Endothelial cell of umbilical vein (primary cell): ENCODE measurements around the gene FAM149B1. TPM values are rescaled to one million over a fixed set of nuclear protein-coding genes. Genes with fewer than 3 reads are reported as not detected.
A peak's percentile ranks its signal among the peaks of the same experiment; 100 is the strongest.

ENCODE experiments used
- BruUV-seq: library from RNA; stranded (reverse); fragments of 400-500 nt; replicated peaks from 2 replicates; lab custom pipeline; 2021; lab: Mats Ljungman, UMichigan
- CTCF ChIA-PET: fragments of 300-600, 350-600 bp; sonication (Branson Sonifier 250); formaldehyde crosslinking; loops from one replicate; lab custom pipeline; 2021; ENCODE audit warnings: antibody characterized with exemption, inconsistent platforms; lab: Charles Lee
- POLR2A ChIA-PET: fragments of 300-600, 350-600 bp; sonication (Branson Sonifier 250); formaldehyde crosslinking; loops from one replicate; lab custom pipeline; 2021; ENCODE audit warnings: antibody characterized with exemption, inconsistent platforms; lab: Charles Lee
- DNase-seq: peaks from one replicate; pipeline ENCODE4 v3.0.0-alpha.2; 2011; ENCODE audit warnings: low read depth, low spot score
- FAIRE-seq: peaks from 2 replicates; lab custom pipeline; 2011; peaks lifted over from hg19 to GRCh38; lab: Jason Lieb, UNC
- H2AFZ ChIP-seq: 2 replicates; pipeline ENCODE4 v1.6.0; 2012; ENCODE audit warnings: low read depth, low read length, control low read depth, inconsistent platforms
- H3K27ac ChIP-seq: 2 replicates; pipeline ENCODE4 v1.5.1; 2011; ENCODE audit warnings: low read depth, mild to moderate bottlenecking, control low read depth, low read length, moderate library complexity; ENCODE audit not compliant: insufficient read depth
- H3K27me3 ChIP-seq, 2 experiments: 2 replicates each; pipeline versions ENCODE4 v1.6.0 to v1.6.1; 2011; ENCODE audit warnings: low read length in 2 of 2, mixed read lengths in 1 of 2; ENCODE audit not compliant: control insufficient read depth in 2 of 2, insufficient read depth in 2 of 2
- H3K36me3 ChIP-seq, 2 experiments: 2 replicates in 1 of 2; 3 replicates in 1 of 2; pipeline ENCODE4 v1.5.1; 2011; ENCODE audit warnings: low read length in 2 of 2, mild to moderate bottlenecking in 1 of 2, moderate library complexity in 1 of 2; ENCODE audit not compliant: control insufficient read depth in 2 of 2, insufficient read depth in 2 of 2; ENCODE audit errors: extremely low read depth in 1 of 2
- H3K4me1 ChIP-seq: 3 replicates; pipeline ENCODE4 v1.5.1; 2011; ENCODE audit warnings: mild to moderate bottlenecking, low read length; ENCODE audit not compliant: control insufficient read depth, insufficient read depth; ENCODE audit errors: extremely low read depth
- H3K4me2 ChIP-seq: 2 replicates; pipeline ENCODE4 v1.6.1; 2011; ENCODE audit warnings: low read length, control low read depth, mixed read lengths; ENCODE audit not compliant: insufficient read depth
- H3K4me3 ChIP-seq, 3 experiments: fragments of 200-600 bp in 1 of 3; sonication (generic), shearing (Covaris generic) in 1 of 3; replicated peaks in 1 of 3; 2 replicates each; pipeline ENCODE4 v1.5.1; 2011 to 2016; ENCODE audit warnings: control low read depth in 3 of 3, low read length in 3 of 3, mild to moderate bottlenecking in 2 of 3, inconsistent platforms in 1 of 3, low read depth in 1 of 3, moderate library complexity in 1 of 3; ENCODE audit not compliant: insufficient read depth in 1 of 3
- H3K79me2 ChIP-seq: 2 replicates; pipeline ENCODE4 v1.6.0; 2012; ENCODE audit warnings: low read length, inconsistent platforms; ENCODE audit not compliant: control insufficient read depth, insufficient read depth
- H3K9ac ChIP-seq: replicated peaks from 2 replicates; pipeline ENCODE3; 2011; ENCODE audit warnings: low read length, control low read depth; ENCODE audit not compliant: insufficient read depth; ENCODE audit errors: extremely low read depth
- H3K9me1 ChIP-seq: replicated peaks from 3 replicates; pipeline ENCODE4 v1.6.0; 2011; ENCODE audit warnings: mild to moderate bottlenecking, low read length; ENCODE audit not compliant: control insufficient read depth, insufficient read depth; ENCODE audit errors: extremely low read depth
- H3K9me3 ChIP-seq: replicated peaks from 2 replicates; pipeline ENCODE4 v1.5.1; 2012; ENCODE audit warnings: low read length, inconsistent platforms; ENCODE audit not compliant: control insufficient read depth, insufficient read depth
- H4K20me1 ChIP-seq: replicated peaks from 2 replicates; pipeline ENCODE3; 2011; ENCODE audit warnings: mild to moderate bottlenecking, low read length; ENCODE audit not compliant: control insufficient read depth, insufficient read depth; ENCODE audit errors: extremely low read depth
- CTCF ChIP-seq, 2 donors: IDR thresholded peaks; 1 replicate in 1 of 2; 2 replicates in 1 of 2; pipeline ENCODE4 v1.5.1; 2011; ENCODE audit warnings: low read length in 2 of 2, mild to moderate bottlenecking in 2 of 2, moderate library complexity in 2 of 2, control low read depth in 1 of 2, inconsistent platforms in 1 of 2, low read depth in 1 of 2; ENCODE audit not compliant: insufficient read depth in 1 of 2; ENCODE audit errors: extremely low read depth in 1 of 2
- EZH2 ChIP-seq: IDR thresholded peaks from 2 replicates; pipeline ENCODE4 v1.6.1; 2012; ENCODE audit warnings: borderline replicate concordance, low read depth, mild to moderate bottlenecking, moderate library complexity, low read length, inconsistent platforms; ENCODE audit not compliant: severe bottlenecking
- FOS ChIP-seq: IDR thresholded peaks from 2 replicates; pipeline ENCODE4 v1.6.1; 2011; ENCODE audit warnings: mild to moderate bottlenecking, low read length, moderate library complexity, borderline replicate concordance; ENCODE audit not compliant: insufficient read depth
- GATA2 ChIP-seq: IDR thresholded peaks from 2 replicates; pipeline ENCODE4 v1.7.0; 2011; ENCODE audit warnings: low read depth, mild to moderate bottlenecking, moderate library complexity, mixed read lengths, low read length; ENCODE audit not compliant: insufficient read length, insufficient read depth
- JUN ChIP-seq: IDR thresholded peaks from 2 replicates; pipeline ENCODE4 v1.6.1; 2011; ENCODE audit warnings: borderline replicate concordance, low read depth; ENCODE audit not compliant: insufficient read length, insufficient read depth
- MAX ChIP-seq: IDR thresholded peaks from 2 replicates; pipeline ENCODE4 v1.6.1; 2011; ENCODE audit not compliant: insufficient read depth, insufficient read length
- MYC ChIP-seq: IDR thresholded peaks from one replicate; pipeline ENCODE4 v1.6.1; 2011; ENCODE audit warnings: mild to moderate bottlenecking, low read depth, low read length
- POLR2A ChIP-seq: IDR thresholded peaks from 2 replicates; pipeline ENCODE4 v1.6.1; 2012; ENCODE audit warnings: low read depth, mild to moderate bottlenecking, control low read depth, low read length
- POLR2AphosphoS5 ChIP-seq: IDR thresholded peaks from 2 replicates; pipeline ENCODE4 v1.6.1; 2012; ENCODE audit warnings: low read depth, mild to moderate bottlenecking, control low read depth, low read length, moderate library complexity; ENCODE audit not compliant: insufficient read depth
- dilution Hi-C: fragments of 300-500 bp; cut with MboI; formaldehyde crosslinking; loops from one replicate; pipeline ENCODE4 v1.15.0; 2019; ENCODE audit warnings: low sequenced_read_pairs; ENCODE audit not compliant: extremely low pct_ligation_motif_present
- intact Hi-C: fragments of 100-400 bp; cut with micrococcal nuclease; formaldehyde crosslinking; loops from one replicate; pipeline ENCODE4 v1.10.0; 2022
- polyA plus RNA-seq, 4 experiments: library from polyadenylated mRNA; depleted of rRNA in 3 of 4; stranded (reverse) in 3 of 4; unstranded in 1 of 4; fragments of >200 nt; gene quantifications; 2 replicates each; pipeline versions ENCODE4 v1.2.1 to v1.2.3, GENCODE V29; 2011 to 2012; ENCODE audit warnings: missing spikeins in 1 of 4
- total RNA-seq: library from RNA; stranded (reverse); gene quantifications from 2 replicates; pipeline ENCODE4 v1.2.3, GENCODE V29; 2021

Gene FAM149B1
- total and polyA plus RNA-seq, 2 donors (not counting 3 experiments of a cell fraction or from before 2014, with no cell fraction given) = 19.5 to 26.7 TPM

- H2AFZ ChIP-seq = no peak overlapping the region
- ChIA-PET CTCF (interaction anchor here (0.9 to 2.4 kb wide), 3 partner anchors 8 to 29 kb away, joined by 4 to 16 read pairs (median 4); no protein-coding TSS in a partner anchor), POLR2A (interaction anchor here (0.6 to 1.3 kb wide), 4 partner anchors 14 to 483 kb away, joined by 3 to 4 read pairs (median 3); no protein-coding TSS in a partner anchor)
- no peak for TF ChIP-seq MAX
- no peak for TF ChIP-seq FOS
- no peak for TF ChIP-seq EZH2
- no peak for TF ChIP-seq JUN
- no peak for TF ChIP-seq POLR2A
- TF ChIP-seq GATA2 = no peak
- TF ChIP-seq CTCF (IDR thresholded peaks at IDR 0.05; ENCODE audit: extremely low read depth in 1 of 2, insufficient read depth in 1 of 2, low read depth in 1 of 2, low read length in 2 of 2) = no peak
- TF ChIP-seq POLR2AphosphoS5 = no peak
- no peak for TF ChIP-seq MYC
- H4K20me1 ChIP-seq = no peaks in the 10 kb centered on the region
- H3K27me3 ChIP-seq = no peaks in the 10 kb centered on the region
- H3K79me2 ChIP-seq = peaks cover 57% of the 10 kb centered on the region
- H3K4me2 ChIP-seq = peak overlapping the region; percentile 80
- H3K9ac ChIP-seq = peak overlapping the region; percentile 77
- FAIRE-seq = no peak
- no peak for DNase-seq
- H3K27ac ChIP-seq = peak overlapping the region; percentile 50
- dilution Hi-C loops (no loop called here), intact Hi-C loops (loop anchor here (2.0 kb wide), 1 partner anchor 79 kb away; the partner anchor contains the start of genes ECD and FAM149B1)
- BruUV-seq = TSS peak; percentile 89
- no peaks in the 10 kb centered on the region for H3K9me3 ChIP-seq
- H3K4me3 ChIP-seq = peak overlapping the region in 2 of 3 experiments; percentile 14 to 89
- H3K9me1 ChIP-seq = no peaks in the 10 kb centered on the region
- H3K36me3 ChIP-seq = peaks cover 9% of the 10 kb centered on the region in 2 experiments
- peaks cover 36% of the 10 kb centered on the region for H3K4me1 ChIP-seq
Observed at GRCh38 chr10:73247509-73248258, 79.8 kb downstream of the FAM149B1 start.
